ENCODE data around the gene NCK2.

Gene NCK2

GRCh38 chr2:105820151-105820550 lies 75.4 kb downstream of the NCK2 start:
- no peak for DNase-seq

- no peak for DNase-seq
Measured at GRCh38 chr2:105820691-105821090, 76.0 kb downstream of the NCK2 start.

- DNase-seq = no peak
Measured at GRCh38 chr2:105821428-105822125, 76.9 kb downstream of the NCK2 start.

GRCh38 chr2:105822186-105822585 lies 77.5 kb downstream of the NCK2 start:
- no peak for DNase-seq

GRCh38 chr2:105824446-105824845 lies 79.7 kb downstream of the NCK2 start:
- no peak for DNase-seq

- no peak for DNase-seq
Measured at GRCh38 chr2:105827351-105828096, 82.8 kb downstream of the NCK2 start.

GRCh38 chr2:105828558-105828957 lies 83.8 kb downstream of the NCK2 start:
- DNase-seq = no peak

- DNase-seq = no peak
Measured at GRCh38 chr2:105834931-105835330, 90.2 kb downstream of the NCK2 start.

GRCh38 chr2:105836341-105836740 lies 91.6 kb downstream of the NCK2 start:
- no peak for DNase-seq

GRCh38 chr2:105836840-105837692 lies 92.4 kb downstream of the NCK2 start:
- DNase-seq = no peak

GRCh38 chr2:105839793-105840192 lies 95.1 kb downstream of the NCK2 start:
- no peak for DNase-seq

- DNase-seq = no peak
Measured at GRCh38 chr2:105840933-105841332, 96.2 kb downstream of the NCK2 start.

GRCh38 chr2:105841551-105841950 lies 96.8 kb downstream of the NCK2 start:
- no peak for DNase-seq

- DNase-seq = no peak
Measured at GRCh38 chr2:105842555-105842954, 97.8 kb downstream of the NCK2 start.

- no peak for DNase-seq
Measured at GRCh38 chr2:105843476-105844374, 99.0 kb downstream of the NCK2 start.

GRCh38 chr2:105845976-105846375 lies 101.3 kb downstream of the NCK2 start:
- no peak for DNase-seq

- no peak for DNase-seq
Measured at GRCh38 chr2:105847056-105847455, 102.3 kb downstream of the NCK2 start.

GRCh38 chr2:105848367-105848766 lies 103.7 kb downstream of the NCK2 start:
- DNase-seq = no peak

- DNase-seq = no peak
Measured at GRCh38 chr2:105849431-105850179, 104.9 kb downstream of the NCK2 start.

- DNase-seq = no peak
Measured at GRCh38 chr2:105852066-105852465, 107.4 kb downstream of the NCK2 start.

- no peak for DNase-seq
Measured at GRCh38 chr2:105853354-105854088, 108.8 kb downstream of the NCK2 start.

Measured in NCI-H446 (cell line).